A549 (cell line): ENCODE results near the gene AUTS2.

ENCODE experiments used
- BHLHE40 ChIP-seq: IDR thresholded peaks from 2 replicates; pipeline ENCODE4 v1.6.1; 2012; ENCODE audit warnings: low read depth, low read length, inconsistent platforms
- CEBPB ChIP-seq, 2 experiments: fragments of >200 bp in 1 of 2; sonication (Bioruptor Twin) in 1 of 2; formaldehyde crosslinking in 1 of 2; IDR thresholded peaks; 2 replicates each; pipeline ENCODE4 v1.6.1; 2012 to 2016
- E2F6 ChIP-seq: IDR thresholded peaks from 2 replicates; pipeline ENCODE4 v1.6.1; 2012; ENCODE audit warnings: low read depth, borderline replicate concordance
- EP300 ChIP-seq, 2 experiments: fragments of >200 bp; sonication (Bioruptor Twin); formaldehyde crosslinking; IDR thresholded peaks; 2 replicates in 1 of 2; 3 replicates in 1 of 2; pipeline ENCODE4 v1.6.1; 2016 to 2017
- ESRRA ChIP-seq: fragments of 150-350 bp; IDR thresholded peaks from 2 replicates; pipeline ENCODE4 v1.6.1; 2014; ENCODE audit warnings: mild to moderate bottlenecking, low read length, borderline replicate concordance
- FOSL2 ChIP-seq, 2 experiments: fragments of 450-650 bp in 1 of 2; fragments of >200 bp in 1 of 2; sonication (Bioruptor Twin) in 1 of 2; formaldehyde crosslinking; IDR thresholded peaks; 2 replicates each; pipeline versions ENCODE4 v1.5.0 to v1.6.1; 2016 to 2020; ENCODE audit warnings: mild to moderate bottlenecking in 1 of 2, moderate library complexity in 1 of 2
- NFE2L2 ChIP-seq: fragments of 150-350 bp; conservative IDR thresholded peaks from 2 replicates; pipeline ENCODE4 v1.6.1; 2014; ENCODE audit warnings: low read length
- NPAS2 ChIP-seq: fragments of 250-450 bp; sonication (Bioruptor Pico); IDR thresholded peaks from 2 replicates; pipeline ENCODE4 v1.8.0; 2022; ENCODE audit warnings: mild to moderate bottlenecking, moderate library complexity, borderline replicate concordance
- PBX3 ChIP-seq: IDR thresholded peaks from 2 replicates; pipeline ENCODE4 v1.6.1; 2012
- POLR2A ChIP-seq: IDR thresholded peaks from 2 replicates; pipeline ENCODE4 v1.6.1; 2012; ENCODE audit warnings: mild to moderate bottlenecking, low read length
- RCOR1 ChIP-seq: fragments of 150-350 bp; IDR thresholded peaks from 2 replicates; pipeline ENCODE4 v1.6.1; 2014; ENCODE audit warnings: antibody characterized with exemption, low read length, low read depth
- TF ChIP-seq, protein P1 (sequence below): fragments of >200 bp; sonication (Bioruptor Twin); formaldehyde crosslinking; IDR thresholded peaks from 3 replicates; pipeline ENCODE4 v1.5.1; 2016
- TF ChIP-seq, protein P2 (sequence below): IDR thresholded peaks from 2 replicates; pipeline ENCODE4 v1.6.1; 2012

DNA sequence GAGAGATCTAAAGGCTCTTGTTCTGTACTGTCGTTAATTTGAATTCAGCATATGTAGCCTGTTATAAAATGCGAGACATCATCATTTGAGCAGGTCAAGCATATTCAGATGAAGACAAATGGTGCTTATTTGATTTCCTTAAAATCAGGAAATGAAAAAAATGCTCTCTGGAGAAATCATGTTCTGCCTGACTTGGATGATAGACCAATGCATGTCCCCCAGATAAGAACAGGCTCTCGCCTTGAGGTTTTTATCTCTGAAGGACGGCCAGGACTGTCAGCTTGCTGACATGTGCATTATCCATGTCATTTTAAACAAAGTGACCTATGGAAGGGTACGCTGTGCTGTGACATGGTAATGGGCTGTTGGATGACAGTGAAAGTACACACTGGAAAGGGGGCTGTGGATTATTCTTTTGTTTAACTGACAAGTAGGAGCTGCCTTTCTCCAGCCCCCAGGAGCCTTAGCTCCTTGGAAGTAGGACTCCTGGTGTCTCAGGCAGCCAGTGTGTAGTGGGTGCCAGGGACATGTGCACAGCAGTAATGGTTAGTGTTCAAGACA is 838.6 kb downstream of the AUTS2 start:
- TF ChIP-seq NFE2L2 (no peak), EP300 (IDR thresholded peaks at IDR 0.05) (no peak), POLR2A (no peak), RCOR1 (no peak), BHLHE40 (no peak), NPAS2 (CRISPR knock-in tag) (no peak), CEBPB (IDR thresholded peaks at IDR 0.05) (no peak), PBX3 (no peak), ESRRA (no peak), E2F6 (no peak), FOSL2 (IDR thresholded peaks at IDR 0.05) (no peak), FOSL2 (CRISPR knock-in tag; IDR thresholded peaks at IDR 0.05) (no peak)
- TF ChIP-seq, protein P1, sequence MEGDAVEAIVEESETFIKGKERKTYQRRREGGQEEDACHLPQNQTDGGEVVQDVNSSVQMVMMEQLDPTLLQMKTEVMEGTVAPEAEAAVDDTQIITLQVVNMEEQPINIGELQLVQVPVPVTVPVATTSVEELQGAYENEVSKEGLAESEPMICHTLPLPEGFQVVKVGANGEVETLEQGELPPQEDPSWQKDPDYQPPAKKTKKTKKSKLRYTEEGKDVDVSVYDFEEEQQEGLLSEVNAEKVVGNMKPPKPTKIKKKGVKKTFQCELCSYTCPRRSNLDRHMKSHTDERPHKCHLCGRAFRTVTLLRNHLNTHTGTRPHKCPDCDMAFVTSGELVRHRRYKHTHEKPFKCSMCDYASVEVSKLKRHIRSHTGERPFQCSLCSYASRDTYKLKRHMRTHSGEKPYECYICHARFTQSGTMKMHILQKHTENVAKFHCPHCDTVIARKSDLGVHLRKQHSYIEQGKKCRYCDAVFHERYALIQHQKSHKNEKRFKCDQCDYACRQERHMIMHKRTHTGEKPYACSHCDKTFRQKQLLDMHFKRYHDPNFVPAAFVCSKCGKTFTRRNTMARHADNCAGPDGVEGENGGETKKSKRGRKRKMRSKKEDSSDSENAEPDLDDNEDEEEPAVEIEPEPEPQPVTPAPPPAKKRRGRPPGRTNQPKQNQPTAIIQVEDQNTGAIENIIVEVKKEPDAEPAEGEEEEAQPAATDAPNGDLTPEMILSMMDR, result no peak
- TF ChIP-seq, protein P2, sequence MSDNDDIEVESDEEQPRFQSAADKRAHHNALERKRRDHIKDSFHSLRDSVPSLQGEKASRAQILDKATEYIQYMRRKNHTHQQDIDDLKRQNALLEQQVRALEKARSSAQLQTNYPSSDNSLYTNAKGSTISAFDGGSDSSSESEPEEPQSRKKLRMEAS, result no peak
